ENCODE data around the gene NCKAP1.
"Not testable (repeated sequence)": the region's sequence is repeated elsewhere in the genome, so short reads cannot be mapped to it uniquely, and the experiment has no call there.

NCKAP1 gene

DNA sequence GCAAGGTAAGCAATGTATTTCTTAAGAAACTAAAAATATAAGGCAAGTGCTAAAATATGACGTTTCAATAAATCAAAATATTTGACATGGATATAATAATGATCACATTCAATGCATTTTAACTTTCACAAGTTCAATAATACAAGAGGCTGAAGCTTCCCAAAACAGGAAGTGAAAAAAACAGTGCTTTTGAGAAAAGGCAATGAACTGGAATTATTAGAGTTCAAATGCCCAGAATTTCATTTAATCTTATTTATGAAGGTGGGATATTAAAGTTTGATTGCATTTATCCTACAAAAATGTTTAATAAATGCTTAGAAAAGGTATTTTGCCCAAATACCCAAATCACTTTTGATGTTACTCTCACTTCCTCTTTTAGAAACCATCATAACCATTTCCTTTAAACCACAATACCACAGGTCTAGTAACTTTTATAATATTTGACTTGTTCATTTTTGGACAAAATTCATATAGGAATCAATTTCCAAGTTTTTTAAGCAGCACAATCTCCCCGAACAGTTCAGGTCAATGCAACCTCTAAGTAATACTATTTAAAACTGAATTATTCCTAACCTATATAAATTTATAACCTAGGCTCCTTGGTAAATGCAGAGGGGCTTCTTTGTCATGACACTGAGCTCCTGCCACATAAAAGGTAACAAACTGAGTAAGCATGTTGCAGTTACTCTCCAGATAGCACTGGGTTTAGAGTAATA, 2.1 kb downstream of the NCKAP1 start:
- no peak for DNase-seq

DNA sequence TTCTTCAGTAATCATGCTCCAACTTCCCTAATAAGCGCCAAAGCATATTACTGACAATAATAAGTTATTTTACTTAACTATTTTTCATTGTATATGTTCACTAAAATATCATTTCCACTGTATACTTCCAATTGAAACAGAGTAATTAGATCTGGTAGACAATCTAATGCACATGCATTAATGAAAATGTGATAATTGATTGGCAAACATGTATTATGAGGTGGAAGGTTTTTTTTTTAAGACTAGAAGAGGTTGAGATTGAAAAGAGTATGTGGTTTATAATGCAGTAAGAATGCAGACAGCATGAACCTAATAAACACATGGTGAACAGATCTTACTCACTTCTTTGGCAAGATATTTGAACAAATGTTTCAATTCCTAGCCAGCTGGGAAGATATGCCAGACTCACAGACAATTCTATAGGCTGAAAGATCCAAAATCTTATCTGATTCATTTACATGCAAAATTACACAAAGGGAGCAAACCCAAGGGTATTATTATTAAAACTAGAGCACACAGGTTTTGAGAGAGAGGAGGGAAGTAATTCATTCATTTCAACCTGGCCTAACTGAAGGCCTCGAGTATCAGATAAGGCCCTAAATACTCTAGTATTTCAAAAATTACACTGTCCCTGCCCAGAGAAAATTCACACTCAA, 2.8 kb downstream of the NCKAP1 start:
- peak; percentile 86 for DNase-seq

DNA sequence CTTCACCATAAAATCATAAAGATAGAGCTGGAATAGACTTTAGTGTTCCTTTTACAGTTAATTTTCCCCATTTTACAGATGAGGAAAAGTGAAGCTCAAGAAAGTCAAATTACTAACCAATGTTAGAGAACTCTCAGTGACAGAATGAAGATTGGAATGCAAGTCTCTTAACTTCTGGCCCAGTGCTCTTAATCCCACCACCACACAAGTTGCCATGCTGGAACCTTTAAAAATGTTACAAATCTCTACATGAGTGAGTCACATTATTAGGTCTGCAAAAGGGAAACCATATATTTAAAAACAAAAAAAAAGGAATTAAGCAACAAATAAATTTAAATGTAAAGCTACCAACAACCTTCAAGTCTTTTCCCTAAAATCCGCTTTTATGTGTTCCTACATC, 3.5 kb downstream of the NCKAP1 start:
- DNase-seq, result peak; percentile 82

DNA sequence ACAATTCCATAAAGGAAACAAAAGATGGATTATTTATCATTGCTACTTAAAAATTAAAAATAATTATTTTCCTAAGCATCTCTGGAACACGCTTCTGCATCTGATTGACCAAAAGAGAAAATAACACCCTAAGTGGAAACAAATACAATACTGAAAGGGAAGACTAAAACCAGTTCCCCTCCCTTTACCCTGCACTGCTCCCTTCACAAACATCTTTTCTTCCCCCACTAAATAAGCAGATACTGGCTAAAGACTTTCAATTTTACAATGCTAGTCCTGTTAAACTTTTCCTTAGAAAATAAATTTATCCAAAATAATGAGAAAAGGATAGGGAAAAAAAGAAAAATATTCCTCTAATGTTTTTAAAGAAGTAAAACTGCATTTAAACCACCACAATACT, 4.3 kb downstream of the NCKAP1 start:
- DNase-seq, result no peak

DNA sequence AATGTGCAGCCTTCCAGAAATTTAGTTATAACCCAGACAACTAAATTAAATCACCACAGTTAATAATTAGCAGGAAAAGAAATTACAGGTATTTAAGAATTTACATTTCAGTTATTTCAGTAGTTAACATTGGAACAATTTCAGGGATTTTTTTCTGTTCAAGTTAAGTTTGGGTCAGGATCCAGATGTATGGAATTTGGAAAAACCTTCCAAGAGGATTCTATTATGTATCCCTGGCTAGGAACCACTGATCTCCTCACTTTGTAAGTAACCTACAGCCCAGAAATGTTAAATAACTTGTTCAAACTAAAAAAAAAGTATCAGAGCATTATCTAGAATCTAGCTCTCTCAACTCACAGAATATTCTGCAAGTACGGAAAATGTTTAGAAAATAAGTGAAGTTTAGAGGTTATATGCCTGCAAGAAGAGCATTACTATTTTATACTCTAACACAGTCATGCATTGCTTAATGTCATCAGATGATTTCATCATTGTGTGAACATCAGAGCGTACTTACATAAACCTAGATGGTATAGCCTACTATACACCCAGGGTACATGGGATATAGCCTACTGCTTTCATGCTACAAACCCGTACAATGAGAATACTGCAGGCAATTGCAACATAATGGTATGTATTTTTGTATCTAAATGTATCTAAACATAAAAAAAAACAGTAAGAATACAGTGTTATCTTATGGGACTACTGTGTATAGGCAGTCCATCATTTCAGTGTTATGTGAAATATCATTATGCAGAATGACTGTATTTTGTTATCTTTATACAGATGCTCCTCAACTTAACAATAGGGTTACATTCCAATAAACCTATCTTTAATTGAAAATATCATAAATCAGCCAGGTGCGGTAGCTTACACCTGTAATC, 6.1 kb downstream of the NCKAP1 start:
- DNase-seq, result peak; percentile 55

DNA sequence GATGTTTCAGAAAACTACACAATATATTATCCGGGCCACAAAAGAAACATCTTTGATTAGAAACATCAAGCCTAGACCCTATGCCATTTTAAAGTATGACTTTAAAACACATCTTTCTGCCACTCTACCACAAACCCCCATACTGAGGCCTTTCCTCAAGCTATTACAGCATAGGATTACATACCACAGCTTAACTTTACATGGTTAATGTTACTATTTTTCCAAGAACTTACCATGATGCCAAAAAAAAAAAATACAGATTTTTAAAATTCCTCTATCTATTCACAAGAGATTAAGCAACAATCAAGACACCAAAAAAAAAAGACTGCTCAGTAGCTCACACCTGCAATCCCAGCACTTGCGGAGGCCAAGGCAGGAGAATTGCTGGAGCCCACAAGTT, 9.0 kb downstream of the NCKAP1 start:
- DNase-seq, result peak; percentile 41

DNA sequence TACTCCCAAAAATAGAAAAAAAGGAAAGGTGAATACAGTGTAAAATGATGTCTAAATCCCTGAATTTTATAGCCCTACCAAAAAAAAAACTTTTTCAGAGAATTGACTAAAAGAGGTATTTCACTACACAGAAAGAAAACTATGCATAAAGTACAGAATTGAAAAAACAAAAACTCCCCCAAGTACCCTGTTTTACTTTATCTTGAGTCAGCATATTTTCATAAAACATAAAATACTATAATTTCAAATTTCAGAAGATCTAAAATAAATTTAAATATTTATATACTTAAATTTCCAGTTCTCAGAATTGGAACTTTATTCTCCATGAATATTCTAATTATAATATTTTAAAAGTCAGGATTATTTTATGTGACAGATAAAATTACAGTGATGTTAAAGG, 10.1 kb downstream of the NCKAP1 start:
- no peak for DNase-seq

DNA sequence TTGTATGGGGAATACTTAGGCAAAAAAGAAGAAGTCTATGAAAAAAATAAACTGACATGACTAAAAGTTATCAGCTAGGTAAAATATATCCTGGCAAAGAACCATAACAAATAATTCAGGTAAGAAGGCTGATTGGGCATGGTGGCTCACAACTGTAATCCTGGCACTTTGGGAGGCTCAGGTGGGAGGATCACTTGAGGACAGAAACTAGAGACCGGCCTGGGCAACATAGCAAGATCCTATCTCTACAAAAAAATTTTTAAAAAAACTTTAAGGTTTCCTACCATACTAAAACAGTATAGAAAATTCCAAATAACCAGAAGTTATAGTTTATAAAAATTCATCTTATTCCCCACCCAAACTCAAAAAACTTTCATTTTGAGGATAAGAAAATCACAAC, 10.8 kb downstream of the NCKAP1 start:
- DNase-seq, result no peak

DNA sequence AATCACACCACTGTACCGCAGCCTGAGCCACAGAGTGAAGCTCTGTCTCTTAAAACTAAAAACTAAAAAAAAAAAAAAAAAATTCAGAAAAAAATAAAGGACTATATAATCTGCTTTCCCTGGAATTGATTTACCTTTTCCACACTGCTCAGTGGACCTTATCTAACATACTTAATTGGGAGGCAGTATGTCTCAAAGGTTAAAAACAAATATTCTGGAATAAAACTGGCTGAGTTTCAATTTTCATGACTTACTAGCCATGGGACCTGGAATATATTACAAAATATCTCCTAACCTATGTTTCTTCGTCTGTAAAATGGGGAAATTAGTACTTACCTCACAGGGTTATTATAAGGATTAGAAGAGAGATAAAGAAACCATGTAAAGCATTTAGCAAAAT, 11.8 kb downstream of the NCKAP1 start:
- DNase-seq, result no peak

DNA sequence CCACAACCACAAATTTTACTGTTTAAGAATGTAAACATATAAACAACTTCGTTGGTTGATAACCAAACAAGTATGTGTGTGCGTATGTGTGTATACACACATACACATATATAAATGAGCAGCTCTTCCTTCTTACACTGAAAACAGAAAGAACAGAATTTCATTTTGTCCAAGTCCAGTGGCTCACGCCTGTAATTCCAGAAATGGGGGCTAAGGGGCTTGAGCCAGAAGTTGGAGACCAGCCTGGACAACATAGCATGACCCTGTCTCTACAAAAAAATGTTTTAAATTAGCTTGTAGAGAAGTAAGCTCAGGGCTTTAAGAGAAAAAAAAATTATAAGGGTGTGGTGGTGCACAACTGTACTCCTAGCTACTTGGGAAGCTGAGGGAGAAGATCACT, 12.3 kb downstream of the NCKAP1 start:
- DNase-seq, result no peak

DNA sequence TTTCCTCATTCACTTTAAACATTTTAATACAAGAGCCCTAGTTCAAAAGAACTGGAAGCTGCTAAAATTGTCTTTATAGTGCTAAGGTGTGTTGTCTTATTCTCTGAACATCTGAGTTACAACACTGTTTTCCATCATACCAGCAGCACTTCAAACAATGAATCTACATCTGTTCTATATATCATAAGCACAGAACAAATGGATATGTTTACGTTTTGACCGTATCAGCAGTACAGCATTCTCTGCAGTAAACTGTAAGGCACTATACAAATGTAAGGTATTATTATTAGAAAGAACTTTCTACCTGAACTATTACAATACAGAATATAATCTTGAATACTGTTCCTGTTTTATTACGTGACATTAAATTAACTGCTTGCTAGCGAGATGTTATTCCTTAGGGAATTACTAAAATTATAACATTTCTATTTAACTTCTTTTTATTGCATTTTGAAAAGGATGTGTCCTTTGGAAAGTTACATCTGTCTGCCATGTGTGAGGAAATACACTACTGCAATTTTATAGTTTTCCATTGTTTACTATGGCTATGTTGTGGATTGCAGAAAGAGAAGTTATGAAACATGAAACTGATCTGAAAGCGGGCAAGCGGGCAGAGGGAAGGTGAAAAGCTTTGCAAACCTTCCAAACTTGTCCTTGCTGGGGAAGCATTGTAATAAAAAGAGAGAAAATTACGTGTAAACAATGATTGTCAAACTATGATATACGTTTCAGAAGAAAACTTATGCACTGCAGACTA, 13.7 kb downstream of the NCKAP1 start:
- no peak for DNase-seq

DNA sequence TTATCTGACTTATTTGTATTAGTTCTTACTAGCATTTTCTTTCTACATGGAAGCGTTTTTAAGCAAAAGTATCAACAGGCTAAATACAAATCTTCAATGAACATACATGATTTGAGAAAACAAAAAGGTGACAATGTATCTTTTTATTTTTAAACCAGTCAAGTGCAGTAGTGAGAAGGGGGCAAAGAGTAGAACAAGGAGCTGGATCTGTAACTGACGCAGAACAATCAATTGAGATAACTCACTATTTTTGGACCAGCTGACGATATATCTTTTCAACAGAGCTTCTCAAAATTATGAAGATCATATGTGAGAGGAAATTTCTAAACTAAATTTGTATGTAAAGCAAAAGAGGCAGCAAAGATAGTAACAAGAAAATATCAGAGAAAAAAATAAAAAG, 15.5 kb downstream of the NCKAP1 start:
- no peak for DNase-seq

DNA sequence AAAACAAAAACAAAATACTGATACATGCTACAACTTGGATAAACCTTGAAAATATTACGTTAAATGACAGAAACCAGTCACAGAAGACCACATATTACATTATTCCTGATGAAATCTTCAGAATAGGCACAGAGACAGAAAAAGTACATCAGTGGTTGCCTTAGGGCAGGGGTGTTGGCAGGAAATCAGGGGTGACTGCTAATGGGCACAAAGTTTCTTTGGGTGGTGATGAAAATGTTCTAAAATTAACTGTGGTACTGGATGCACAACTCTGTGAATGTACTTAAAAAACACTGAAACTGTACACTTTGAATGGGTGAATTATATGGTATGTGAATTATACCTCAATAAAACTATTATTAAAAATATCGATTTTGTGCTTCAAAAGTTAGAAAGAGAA, 16.6 kb downstream of the NCKAP1 start:
- no peak for DNase-seq

DNA sequence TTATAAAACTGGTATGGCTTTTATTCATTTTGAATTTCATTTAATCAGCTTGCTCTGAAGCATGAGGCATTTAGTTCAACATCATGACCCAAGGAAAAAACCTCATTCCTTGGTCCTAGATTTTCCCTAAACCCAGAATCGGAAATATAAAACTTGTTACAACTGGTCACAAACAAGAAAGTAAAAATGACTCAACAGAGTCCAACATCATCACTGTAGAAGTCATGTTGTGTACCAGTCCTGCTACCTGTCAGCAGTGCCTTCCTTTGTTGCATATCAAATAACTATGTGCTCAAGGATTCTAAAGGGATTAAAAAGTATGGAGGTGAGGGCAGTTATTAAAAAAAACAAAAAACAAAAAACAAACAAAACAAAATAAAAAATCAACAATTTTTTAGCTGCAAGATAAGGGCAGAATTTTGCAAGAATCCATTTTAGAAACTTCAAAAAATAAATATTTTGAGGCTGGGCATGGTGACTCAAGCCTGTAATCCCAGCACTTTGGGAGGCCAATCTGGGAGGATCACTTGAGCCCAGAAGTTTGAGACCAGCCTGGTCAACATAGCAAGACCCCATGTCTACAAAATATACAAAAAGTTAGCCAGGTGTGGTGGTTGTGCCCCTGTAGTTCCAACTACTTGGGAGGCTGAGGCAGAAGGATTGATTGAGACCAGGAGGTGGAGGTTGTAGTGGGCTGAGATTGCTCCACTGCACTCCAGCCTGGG, 18.4 kb downstream of the NCKAP1 start:
- no peak for DNase-seq

DNA sequence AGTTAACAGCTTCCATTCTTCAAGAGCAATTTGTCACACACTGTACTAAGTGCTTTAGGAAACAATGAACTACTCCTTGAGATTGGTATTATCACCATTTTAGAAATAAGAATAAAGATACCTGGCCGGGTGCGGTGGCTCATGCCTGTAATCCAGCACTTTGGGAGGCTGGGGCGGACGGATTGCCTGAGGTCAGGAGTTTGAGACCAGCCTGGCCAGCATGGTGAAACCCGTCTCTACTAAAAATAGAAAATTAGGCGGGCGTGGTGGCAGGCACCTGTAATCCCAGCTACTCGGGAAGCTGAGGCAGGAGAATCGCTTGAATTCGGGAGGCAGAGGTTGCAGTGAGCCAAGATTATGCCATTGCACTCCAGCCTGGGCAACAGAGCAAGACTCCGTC, 20.4 kb downstream of the NCKAP1 start:
- DNase-seq, result not testable (repeated sequence)

DNA sequence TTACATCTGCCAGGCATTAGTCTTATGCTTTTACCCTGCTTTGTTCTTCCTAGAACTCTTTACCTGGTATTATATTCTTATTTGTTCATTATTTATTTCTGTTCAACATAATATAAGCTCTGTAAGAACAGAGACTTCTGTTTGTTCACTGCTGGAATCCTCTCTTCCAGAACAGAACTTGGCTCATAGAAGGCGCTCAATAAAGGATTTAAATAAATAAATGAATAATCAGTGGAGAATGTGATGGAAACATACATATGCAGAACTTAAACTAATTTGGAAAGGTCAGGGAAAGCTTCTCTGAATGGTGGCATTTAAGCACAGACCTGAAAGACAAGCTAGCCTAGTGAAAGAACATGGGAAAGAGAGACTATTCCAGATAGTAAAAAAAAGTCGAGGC, 24.3 kb downstream of the NCKAP1 start:
- peak; percentile 7 for DNase-seq

DNA sequence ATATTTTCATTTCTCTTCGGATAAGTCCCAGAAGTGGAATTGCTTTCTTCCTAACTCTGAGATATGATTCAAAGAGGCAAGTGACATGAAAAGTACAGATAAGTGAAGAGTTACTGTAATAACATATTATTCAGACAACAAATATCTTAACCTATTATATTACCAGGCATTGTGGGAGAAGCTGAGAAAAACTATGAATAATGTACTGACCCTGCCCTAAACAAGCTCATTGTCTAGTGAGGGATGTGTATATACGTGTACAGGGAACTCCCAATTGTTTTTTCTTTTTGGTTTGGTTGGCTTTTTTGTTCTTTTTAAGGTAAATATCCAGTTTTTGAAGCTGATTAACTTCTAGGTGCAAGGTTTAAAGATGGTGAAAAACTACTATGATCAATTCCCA, 26.5 kb downstream of the NCKAP1 start:
- no peak for DNase-seq

DNA sequence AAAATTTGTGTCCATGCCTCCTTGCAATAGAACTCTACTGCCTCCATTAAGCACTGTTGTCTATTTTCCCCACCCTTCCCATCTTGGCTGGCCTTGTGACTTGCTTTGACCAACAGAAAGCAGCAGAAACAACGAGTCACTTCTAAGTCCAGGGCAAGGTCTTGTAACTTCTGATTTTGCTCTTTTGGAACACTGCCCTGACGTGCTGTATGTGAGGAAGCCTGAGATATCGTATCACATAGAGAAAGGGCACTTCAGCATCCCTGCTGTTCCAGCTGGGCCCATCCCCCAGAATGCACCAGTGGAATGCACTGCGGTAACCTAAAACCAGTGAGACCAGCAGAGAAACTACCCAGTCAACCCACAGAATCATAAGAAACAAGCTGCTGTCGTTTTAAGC, 28.1 kb downstream of the NCKAP1 start:
- DNase-seq, result peak; percentile 55

DNA sequence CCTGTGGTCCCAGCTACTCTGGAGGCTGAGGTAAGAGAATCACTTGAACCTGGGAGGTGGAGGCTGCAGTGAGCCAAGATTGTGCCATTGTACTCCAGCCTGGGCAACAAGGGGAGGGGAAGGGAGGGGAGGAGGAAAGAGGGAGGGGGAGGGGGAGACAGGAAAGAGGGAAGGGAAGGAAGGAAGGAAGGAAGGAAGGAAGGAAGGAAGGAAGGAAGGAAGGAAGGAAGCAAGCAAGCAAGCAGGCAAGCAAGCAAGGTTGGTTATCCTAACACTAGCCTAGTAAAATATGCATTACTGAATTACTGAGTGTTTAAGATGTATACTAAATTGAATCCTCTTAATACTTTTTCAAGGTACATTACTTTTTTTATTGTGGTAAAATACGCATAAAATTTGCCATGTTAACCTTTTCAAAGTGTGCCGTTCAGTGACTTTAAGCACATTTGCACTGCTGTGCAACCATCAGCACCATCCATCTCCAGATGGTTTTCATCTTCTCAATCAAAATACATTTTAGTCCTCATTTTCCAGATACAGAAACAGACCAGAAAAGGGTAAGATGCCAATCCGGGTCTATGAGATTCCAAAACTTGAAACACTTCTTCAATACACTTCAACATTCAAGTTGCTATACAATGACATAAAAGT, 28.9 kb downstream of the NCKAP1 start:
- DNase-seq, result no peak

DNA sequence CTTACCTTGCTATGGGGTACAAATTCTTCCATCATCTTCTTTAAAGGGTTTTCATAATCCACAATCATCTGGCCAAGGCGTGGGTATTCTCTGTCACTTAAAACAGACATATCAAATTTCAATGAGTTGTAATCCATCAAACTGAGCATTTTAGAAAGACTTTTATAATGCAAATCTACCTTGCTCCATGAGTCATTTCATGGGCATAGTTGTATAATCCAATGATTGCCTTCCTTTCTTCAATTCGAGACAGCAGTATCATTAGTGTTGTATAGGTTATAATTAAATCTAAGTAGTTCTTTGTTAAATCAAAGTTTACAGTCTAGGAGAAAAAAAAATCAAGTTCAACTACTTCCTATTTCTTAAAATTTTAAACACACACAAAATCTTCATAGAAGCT, 36.3 kb downstream of the NCKAP1 start:
- no peak for DNase-seq

DNA sequence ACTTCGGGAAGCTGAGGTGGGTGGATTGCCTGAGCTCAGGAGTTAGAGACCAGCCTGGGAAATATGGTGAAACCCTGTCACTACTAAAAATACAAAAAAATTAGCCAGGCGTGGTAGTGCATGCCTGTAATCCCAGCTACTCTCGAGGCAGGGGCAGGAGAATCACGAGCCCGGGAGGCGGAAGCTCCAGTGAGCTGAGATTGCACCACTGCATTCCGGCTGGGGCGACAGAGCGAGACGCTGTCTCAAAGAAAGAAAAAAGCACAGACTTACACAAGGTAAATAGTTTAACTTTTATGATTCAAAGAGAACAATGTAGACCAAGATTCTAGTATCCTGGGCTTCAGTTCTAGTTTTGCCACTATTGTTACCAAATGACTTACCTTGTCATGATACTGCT, 37.4 kb downstream of the NCKAP1 start:
- DNase-seq, result no peak
